ENCODE data around the gene COCH.

COCH gene

DNA sequence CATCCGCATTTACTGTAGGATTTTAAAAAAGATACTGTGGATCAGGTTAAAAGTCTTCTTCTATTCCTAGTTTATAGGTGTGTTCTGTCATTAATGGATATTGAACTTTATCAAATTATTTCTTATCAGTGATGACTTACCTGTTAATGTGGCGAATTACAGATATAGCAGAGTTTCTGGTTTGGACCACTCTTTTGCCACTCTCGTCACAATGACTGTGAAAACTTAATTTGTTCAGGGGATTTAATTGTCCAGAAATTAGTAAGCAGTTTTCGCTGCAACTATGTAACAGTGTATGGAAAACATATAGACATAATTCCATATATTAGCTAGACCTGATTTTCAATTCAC is 14.9 kb downstream of the COCH start:
- TF ChIP-seq, protein P1, sequence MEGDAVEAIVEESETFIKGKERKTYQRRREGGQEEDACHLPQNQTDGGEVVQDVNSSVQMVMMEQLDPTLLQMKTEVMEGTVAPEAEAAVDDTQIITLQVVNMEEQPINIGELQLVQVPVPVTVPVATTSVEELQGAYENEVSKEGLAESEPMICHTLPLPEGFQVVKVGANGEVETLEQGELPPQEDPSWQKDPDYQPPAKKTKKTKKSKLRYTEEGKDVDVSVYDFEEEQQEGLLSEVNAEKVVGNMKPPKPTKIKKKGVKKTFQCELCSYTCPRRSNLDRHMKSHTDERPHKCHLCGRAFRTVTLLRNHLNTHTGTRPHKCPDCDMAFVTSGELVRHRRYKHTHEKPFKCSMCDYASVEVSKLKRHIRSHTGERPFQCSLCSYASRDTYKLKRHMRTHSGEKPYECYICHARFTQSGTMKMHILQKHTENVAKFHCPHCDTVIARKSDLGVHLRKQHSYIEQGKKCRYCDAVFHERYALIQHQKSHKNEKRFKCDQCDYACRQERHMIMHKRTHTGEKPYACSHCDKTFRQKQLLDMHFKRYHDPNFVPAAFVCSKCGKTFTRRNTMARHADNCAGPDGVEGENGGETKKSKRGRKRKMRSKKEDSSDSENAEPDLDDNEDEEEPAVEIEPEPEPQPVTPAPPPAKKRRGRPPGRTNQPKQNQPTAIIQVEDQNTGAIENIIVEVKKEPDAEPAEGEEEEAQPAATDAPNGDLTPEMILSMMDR (IDR thresholded peaks at IDR 0.05; ENCODE audit: low read length): no peak
- no peak for TF ChIP-seq EZH2 (optimal IDR thresholded peaks at IDR 0.05; ENCODE audit: low read depth, low read length)
- Histone ChIP-seq H4K20me1 (ENCODE audit: insufficient read depth, low read length) (no peaks in the 10 kb centered on the region), H3K4me3 (ENCODE audit: low read length) (no peak overlapping the region), H2AFZ (ENCODE audit: low read length) (no peak overlapping the region), H3K9ac (ENCODE audit: low read length) (no peak overlapping the region), H3K36me3 (replicated peaks; ENCODE audit: insufficient read depth, low read length) (no peaks in the 10 kb centered on the region), H3F3A (ENCODE audit: insufficient read depth, low read length) (no peaks in the 10 kb centered on the region), H3K9me3 (replicated peaks; ENCODE audit: insufficient read depth, low read length) (no peaks in the 10 kb centered on the region), H3K79me2 (ENCODE audit: low read length) (no peaks in the 10 kb centered on the region), H3K4me1 (ENCODE audit: low read length) (no peaks in the 10 kb centered on the region), H3K9me2 (replicated peaks; ENCODE audit: insufficient read depth, low read length) (no peaks in the 10 kb centered on the region), H3K27ac (ENCODE audit: low read length) (no peak overlapping the region), H3K27me3 (replicated peaks; ENCODE audit: insufficient read depth, low read length) (no peaks in the 10 kb centered on the region), H3K4me2 (ENCODE audit: low read depth, low read length) (no peak overlapping the region)
- DNase-seq: no peak

DNA sequence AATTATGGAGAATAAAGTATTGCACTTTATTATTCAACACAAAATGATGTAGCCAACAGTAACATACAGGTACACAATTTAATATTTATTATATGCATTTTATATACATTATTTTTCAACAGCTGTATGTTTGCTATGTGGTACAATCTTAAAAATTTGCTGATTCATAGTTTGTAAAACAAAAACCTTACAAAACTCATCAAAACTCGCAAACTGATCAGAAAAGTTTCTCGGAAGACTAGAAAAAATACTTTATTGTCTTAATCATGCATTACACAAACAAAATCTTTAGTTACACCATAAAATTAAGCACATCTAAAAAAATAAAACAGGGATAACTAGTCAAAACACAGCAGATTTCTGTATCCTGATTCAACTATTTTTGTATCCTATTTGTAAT is 19.5 kb downstream of the COCH start:
- Histone ChIP-seq H3K9me3 (replicated peaks; ENCODE audit: insufficient read depth, low read length) (no peaks in the 10 kb centered on the region), H3K27me3 (replicated peaks; ENCODE audit: insufficient read depth, low read length) (no peaks in the 10 kb centered on the region), H3K4me1 (ENCODE audit: low read length) (no peaks in the 10 kb centered on the region), H2AFZ (ENCODE audit: low read length) (no peak overlapping the region), H3K4me3 (ENCODE audit: low read length) (no peak overlapping the region), H3K4me2 (ENCODE audit: low read depth, low read length) (no peak overlapping the region), H3K79me2 (ENCODE audit: low read length) (no peaks in the 10 kb centered on the region), H4K20me1 (ENCODE audit: insufficient read depth, low read length) (no peaks in the 10 kb centered on the region), H3F3A (ENCODE audit: insufficient read depth, low read length) (no peaks in the 10 kb centered on the region), H3K9me2 (replicated peaks; ENCODE audit: insufficient read depth, low read length) (no peaks in the 10 kb centered on the region), H3K9ac (ENCODE audit: low read length) (no peak overlapping the region), H3K27ac (ENCODE audit: low read length) (no peak overlapping the region), H3K36me3 (replicated peaks; ENCODE audit: insufficient read depth, low read length) (no peaks in the 10 kb centered on the region)
- no peak for DNase-seq
- TF ChIP-seq, protein P1 (IDR thresholded peaks at IDR 0.05; ENCODE audit: low read length): no peak

DNA sequence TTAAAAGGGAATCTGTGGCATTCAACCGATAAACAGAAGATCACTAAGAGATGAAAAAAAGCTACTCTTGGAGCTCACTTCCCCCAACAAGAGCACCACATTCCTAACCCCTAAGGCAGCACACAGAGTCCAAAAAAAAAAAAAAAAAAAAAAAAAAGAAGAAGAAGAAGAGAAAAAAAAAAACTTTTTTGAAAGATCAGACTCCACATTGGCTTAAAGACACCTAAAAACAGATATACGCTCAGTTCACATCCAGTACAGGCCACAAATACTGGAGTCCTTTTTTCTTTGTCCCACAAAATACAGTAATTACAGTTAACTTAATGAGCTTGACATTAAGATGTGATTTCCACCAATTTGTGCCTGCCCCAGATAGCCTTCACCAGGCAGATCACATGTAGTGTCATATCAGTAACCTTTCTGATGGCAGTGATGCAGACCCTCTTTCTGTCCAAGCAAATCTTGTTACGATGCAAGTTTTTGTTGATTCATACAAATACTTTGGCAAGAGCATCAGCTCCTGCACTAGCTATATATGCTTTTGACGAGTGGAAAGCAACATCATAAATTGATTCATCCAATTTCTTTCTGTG is 20.7 kb downstream of the COCH start:
- Histone ChIP-seq H3K79me2 (ENCODE audit: low read length) (no peaks in the 10 kb centered on the region), H3K4me3 (ENCODE audit: low read length) (no peak overlapping the region), H3K9ac (ENCODE audit: low read length) (no peak overlapping the region), H3K27me3 (replicated peaks; ENCODE audit: insufficient read depth, low read length) (no peaks in the 10 kb centered on the region), H3K4me1 (ENCODE audit: low read length) (no peaks in the 10 kb centered on the region), H3K27ac (ENCODE audit: low read length) (no peak overlapping the region), H4K20me1 (ENCODE audit: insufficient read depth, low read length) (no peaks in the 10 kb centered on the region), H3K9me2 (replicated peaks; ENCODE audit: insufficient read depth, low read length) (no peaks in the 10 kb centered on the region), H3K9me3 (replicated peaks; ENCODE audit: insufficient read depth, low read length) (no peaks in the 10 kb centered on the region), H3K36me3 (replicated peaks; ENCODE audit: insufficient read depth, low read length) (no peaks in the 10 kb centered on the region), H3F3A (ENCODE audit: insufficient read depth, low read length) (no peaks in the 10 kb centered on the region), H2AFZ (ENCODE audit: low read length) (no peak overlapping the region), H3K4me2 (ENCODE audit: low read depth, low read length) (no peak overlapping the region)
- no peak for DNase-seq
- TF ChIP-seq, protein P1 (IDR thresholded peaks at IDR 0.05; ENCODE audit: low read length): no peak
- no peak for TF ChIP-seq EZH2 (optimal IDR thresholded peaks at IDR 0.05; ENCODE audit: low read depth, low read length)
- TF ChIP-seq EZH2phosphoT487 (IDR thresholded peaks at IDR 0.05; ENCODE audit: low read length): no peak

All from MM.1S (cell line).